Keratinocyte (primary cell): ENCODE measurements around the gene SLC35B2.

Source experiments
- CTCF ChIP-seq, 3 experiments: IDR thresholded peaks in 1 of 3; conservative IDR thresholded peaks in 1 of 3; optimal IDR thresholded peaks in 1 of 3; 2 replicates in 2 of 3; 3 replicates in 1 of 3; pipeline versions ENCODE3 to v1.5.1; 2011; ENCODE audit warnings: low read length in 3 of 3, mild to moderate bottlenecking in 3 of 3, moderate library complexity in 2 of 3, control low read depth in 1 of 3, inconsistent platforms in 1 of 3; ENCODE audit not compliant: insufficient read depth in 2 of 3; ENCODE audit errors: extremely low read depth in 1 of 3
- EZH2 ChIP-seq: IDR thresholded peaks from one replicate; pipeline ENCODE4 v1.6.1; 2012; ENCODE audit warnings: inconsistent platforms, mild to moderate bottlenecking, low read length, moderate library complexity

- TF ChIP-seq CTCF (optimal IDR thresholded peaks at IDR 0.05 in 1 of 3, IDR thresholded peaks at IDR 0.05 in 1 of 3, conservative IDR thresholded peaks at IDR 0.05 in 1 of 3; ENCODE audit: extremely low read depth in 1 of 3, insufficient read depth in 2 of 3, low read length in 3 of 3), result no peak
- no peak for TF ChIP-seq EZH2
Observed at GRCh38 chr6:44250718-44251123, 6.6 kb downstream of the SLC35B2 start.
